Endothelial cell of umbilical vein (primary cell): ENCODE data around the gene CPTP.

ENCODE experiments used
- MAX ChIP-seq: IDR thresholded peaks from 2 replicates; pipeline ENCODE4 v1.6.1; 2011; ENCODE audit not compliant: insufficient read depth, insufficient read length
- TF ChIP-seq, protein P1 (sequence below), 2 donors: IDR thresholded peaks; 1 replicate in 1 of 2; 2 replicates in 1 of 2; pipeline ENCODE4 v1.5.1; 2011; ENCODE audit warnings: low read length in 2 of 2, mild to moderate bottlenecking in 2 of 2, moderate library complexity in 2 of 2, control low read depth in 1 of 2, inconsistent platforms in 1 of 2, low read depth in 1 of 2; ENCODE audit not compliant: insufficient read depth in 1 of 2; ENCODE audit errors: extremely low read depth in 1 of 2

DNA sequence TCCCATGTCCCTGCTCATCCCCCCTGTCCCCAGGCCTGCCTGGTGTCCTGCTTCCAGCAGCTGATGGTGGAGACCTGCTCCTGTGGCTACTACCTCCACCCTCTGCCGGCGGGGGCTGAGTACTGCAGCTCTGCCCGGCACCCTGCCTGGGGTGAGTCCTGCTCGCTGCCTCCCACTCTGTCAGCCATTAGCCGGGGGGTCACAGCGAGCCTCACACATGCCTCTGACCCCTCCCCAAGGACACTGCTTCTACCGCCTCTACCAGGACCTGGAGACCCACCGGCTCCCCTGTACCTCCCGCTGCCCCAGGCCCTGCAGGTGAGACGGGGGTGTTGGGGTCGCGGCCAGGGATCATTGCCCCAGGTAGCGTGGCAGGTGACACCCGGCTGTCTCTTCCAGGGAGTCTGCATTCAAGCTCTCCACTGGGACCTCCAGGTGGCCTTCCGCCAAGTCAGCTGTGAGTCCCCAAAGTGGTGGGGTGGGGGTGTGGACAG lies 34.3 kb upstream of the CPTP start:
- TF ChIP-seq, protein P1, sequence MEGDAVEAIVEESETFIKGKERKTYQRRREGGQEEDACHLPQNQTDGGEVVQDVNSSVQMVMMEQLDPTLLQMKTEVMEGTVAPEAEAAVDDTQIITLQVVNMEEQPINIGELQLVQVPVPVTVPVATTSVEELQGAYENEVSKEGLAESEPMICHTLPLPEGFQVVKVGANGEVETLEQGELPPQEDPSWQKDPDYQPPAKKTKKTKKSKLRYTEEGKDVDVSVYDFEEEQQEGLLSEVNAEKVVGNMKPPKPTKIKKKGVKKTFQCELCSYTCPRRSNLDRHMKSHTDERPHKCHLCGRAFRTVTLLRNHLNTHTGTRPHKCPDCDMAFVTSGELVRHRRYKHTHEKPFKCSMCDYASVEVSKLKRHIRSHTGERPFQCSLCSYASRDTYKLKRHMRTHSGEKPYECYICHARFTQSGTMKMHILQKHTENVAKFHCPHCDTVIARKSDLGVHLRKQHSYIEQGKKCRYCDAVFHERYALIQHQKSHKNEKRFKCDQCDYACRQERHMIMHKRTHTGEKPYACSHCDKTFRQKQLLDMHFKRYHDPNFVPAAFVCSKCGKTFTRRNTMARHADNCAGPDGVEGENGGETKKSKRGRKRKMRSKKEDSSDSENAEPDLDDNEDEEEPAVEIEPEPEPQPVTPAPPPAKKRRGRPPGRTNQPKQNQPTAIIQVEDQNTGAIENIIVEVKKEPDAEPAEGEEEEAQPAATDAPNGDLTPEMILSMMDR (IDR thresholded peaks at IDR 0.05; ENCODE audit: extremely low read depth in 1 of 2, insufficient read depth in 1 of 2, low read depth in 1 of 2, low read length in 2 of 2): peak; percentile 43 to 80
- no peak for TF ChIP-seq MAX
